HCT116 (cell line): Measurements from ENCODE around the gene FAM98C. TPM values are rescaled to one million over a fixed set of nuclear protein-coding genes. Genes with fewer than 3 reads are reported as not detected.

Experiments used
- ATAC-seq: fragments of 200-7000 bp; cut with Tn5 transposase; 2 replicates; pipeline ENCODE4 v1.9.1; 2020; ENCODE audit warnings: mild to moderate bottlenecking, moderate library complexity
- BruUV-seq: library from RNA; stranded (reverse); fragments of 400-500 nt; replicated peaks from 2 replicates; lab custom pipeline; 2021; lab: Mats Ljungman, UMichigan
- CTCF ChIA-PET: fragments of 300-600 bp; sonication (Branson Sonifier 250); formaldehyde crosslinking; loops from one replicate; lab custom pipeline; 2021; ENCODE audit warnings: antibody characterized with exemption; lab: Charles Lee
- POLR2A ChIA-PET: fragments of 300-600, 350-600 bp; sonication (Branson Sonifier 250); formaldehyde crosslinking; loops from one replicate; lab custom pipeline; 2021; ENCODE audit warnings: antibody characterized with exemption; lab: Charles Lee
- RAD21 ChIA-PET, 2 experiments: fragments of 300-600 bp; sonication (Branson Sonifier 250); formaldehyde crosslinking; loops; one replicate each; lab custom pipeline; 2023; ENCODE audit warnings: low total read pairs in 2 of 2; ENCODE audit not compliant: uncharacterized antibody in 2 of 2, unreplicated experiment in 2 of 2, low non-redundant PET in 1 of 2; lab: Charles Lee
- DNase-seq: peaks from one replicate; pipeline ENCODE4 v3.0.0-alpha.2; 2010; ENCODE audit warnings: low read depth, low spot score
- H2AFZ ChIP-seq: fragments of 200-600 bp; shearing (Covaris generic), sonication (generic); 2 replicates; pipeline ENCODE4 v1.6.1; 2017; ENCODE audit warnings: low read depth, mixed run types, mixed read lengths, antibody characterized with exemption, low read length; ENCODE audit not compliant: poor library complexity, severe bottlenecking
- H3K27ac ChIP-seq: 2 replicates; pipeline ENCODE4 v1.5.1; 2012; ENCODE audit warnings: low read depth, low read length
- H3K27me3 ChIP-seq: fragments of 200-600 bp; sonication (generic); 2 replicates; pipeline ENCODE4 v1.6.1; 2016; ENCODE audit warnings: mixed run types, low read length, mixed read lengths; ENCODE audit not compliant: insufficient read depth
- H3K36me3 ChIP-seq, 2 experiments: fragments of 200-500 bp in 1 of 2; fragments of 200-600 bp in 1 of 2; sonication (Bioruptor generic) in 1 of 2; sonication (generic) in 1 of 2; 2 replicates each; pipeline versions ENCODE4 v1.5.1 to v1.6.1; 2014 to 2016; ENCODE audit warnings: low read length in 2 of 2, inconsistent platforms in 1 of 2, mixed read lengths in 1 of 2, mixed run types in 1 of 2; ENCODE audit not compliant: insufficient read depth in 2 of 2, control insufficient read depth in 1 of 2
- H3K4me1 ChIP-seq, 2 experiments: fragments of 200-600 bp in 1 of 2; sonication (generic) in 1 of 2; 2 replicates each; pipeline versions ENCODE4 v1.5.1 to v1.6.1; 2012 to 2017; ENCODE audit warnings: low read length in 2 of 2, inconsistent platforms in 1 of 2, mild to moderate bottlenecking in 1 of 2, mixed read lengths in 1 of 2, mixed run types in 1 of 2, moderate library complexity in 1 of 2; ENCODE audit not compliant: insufficient read depth in 2 of 2, control insufficient read depth in 1 of 2
- H3K4me2 ChIP-seq: fragments of 200-600 bp; sonication (generic); 2 replicates; pipeline ENCODE4 v1.6.1; 2017; ENCODE audit warnings: mixed run types, low read length, mixed read lengths
- H3K4me3 ChIP-seq, 2 experiments: fragments of 200-600 bp in 1 of 2; sonication (generic) in 1 of 2; replicated peaks in 1 of 2; 2 replicates each; pipeline ENCODE4 v1.5.1; 2011 to 2016; ENCODE audit warnings: low read length in 2 of 2, control low read depth in 1 of 2, low read depth in 1 of 2, mild to moderate bottlenecking in 1 of 2, mixed read lengths in 1 of 2, mixed run types in 1 of 2
- H3K79me2 ChIP-seq: fragments of 200-600 bp; sonication (generic); 2 replicates; pipeline ENCODE4 v1.6.1; 2017; ENCODE audit warnings: mild to moderate bottlenecking, mixed run types, low read length, moderate library complexity, mixed read lengths; ENCODE audit not compliant: insufficient read depth
- H3K9ac ChIP-seq: fragments of 200-600 bp; sonication (generic); 2 replicates; pipeline ENCODE4 v1.6.1; 2016; ENCODE audit warnings: low read length, mixed read lengths
- H3K9me2 ChIP-seq: fragments of 200-600 bp; sonication (generic), shearing (Covaris generic); 2 replicates; pipeline ENCODE4 v1.6.1; 2017; ENCODE audit warnings: mixed run types, mild to moderate bottlenecking, moderate library complexity; ENCODE audit not compliant: insufficient read depth
- H3K9me3 ChIP-seq, 2 experiments: fragments of 200-500 bp in 1 of 2; fragments of 200-600 bp in 1 of 2; sonication (Bioruptor generic) in 1 of 2; sonication (generic) in 1 of 2; 2 replicates each; pipeline ENCODE4 v1.6.1; 2014 to 2017; ENCODE audit warnings: low read length in 2 of 2, mixed read lengths in 2 of 2, inconsistent platforms in 1 of 2, low read depth in 1 of 2, mild to moderate bottlenecking in 1 of 2, mixed run types in 1 of 2, moderate library complexity in 1 of 2; ENCODE audit not compliant: control insufficient read depth in 1 of 2, insufficient read depth in 1 of 2
- H4K20me1 ChIP-seq: fragments of 200-600 bp; sonication (generic), shearing (Covaris generic); 2 replicates; pipeline ENCODE4 v1.6.1; 2017; ENCODE audit warnings: mixed run types, mild to moderate bottlenecking, moderate library complexity; ENCODE audit not compliant: insufficient read depth
- CEBPB ChIP-seq: IDR thresholded peaks from 2 replicates; pipeline ENCODE4 v1.6.1; 2012; ENCODE audit warnings: low read depth
- EGR1 ChIP-seq: IDR thresholded peaks from 2 replicates; pipeline ENCODE4 v1.6.1; 2012; ENCODE audit warnings: low read depth
- EZH2 ChIP-seq: fragments of 200-600 bp; sonication (generic); IDR thresholded peaks from 2 replicates; pipeline ENCODE4 v1.6.1; 2017; ENCODE audit warnings: antibody characterized with exemption, mixed run types
- EZH2phosphoT487 ChIP-seq: fragments of 200-600 bp; IDR thresholded peaks from 2 replicates; pipeline ENCODE4 v1.6.1; 2018; ENCODE audit warnings: antibody characterized with exemption, borderline replicate concordance
- FOSL1 ChIP-seq: IDR thresholded peaks from 2 replicates; pipeline ENCODE4 v1.6.1; 2012; ENCODE audit warnings: low read depth
- JUND ChIP-seq: IDR thresholded peaks from 2 replicates; pipeline ENCODE4 v1.6.1; 2012
- POLR2A ChIP-seq: IDR thresholded peaks from 2 replicates; pipeline ENCODE4 v1.7.0; 2011; ENCODE audit warnings: borderline replicate concordance; ENCODE audit not compliant: insufficient read depth, insufficient read length; ENCODE audit errors: extremely low read depth
- RAD21 ChIP-seq: IDR thresholded peaks from 2 replicates; pipeline ENCODE4 v1.6.1; 2012; ENCODE audit warnings: low read depth, mild to moderate bottlenecking
- SIN3A ChIP-seq: IDR thresholded peaks from 2 replicates; pipeline ENCODE4 v1.6.1; 2012; ENCODE audit warnings: low read depth
- SRF ChIP-seq: IDR thresholded peaks from 2 replicates; pipeline ENCODE4 v1.6.1; 2012; ENCODE audit warnings: low read depth
- TCF7L2 ChIP-seq: IDR thresholded peaks from 2 replicates; pipeline ENCODE4 v1.7.0; 2011; ENCODE audit warnings: borderline replicate concordance, inconsistent platforms; ENCODE audit not compliant: insufficient read depth, insufficient read length; ENCODE audit errors: extremely low read depth
- YY1 ChIP-seq: IDR thresholded peaks from 2 replicates; pipeline ENCODE4 v1.6.1; 2011; ENCODE audit warnings: low read length, low read depth, moderate library complexity, mild to moderate bottlenecking; ENCODE audit not compliant: insufficient replicate concordance; ENCODE audit errors: extremely low read depth
- ZFX ChIP-seq: fragments of 450-650 bp; IDR thresholded peaks from 2 replicates; pipeline ENCODE4 v1.6.1; 2017
- intact Hi-C: fragments of 100-400 bp; cut with micrococcal nuclease; formaldehyde crosslinking; loops from 2 replicates; pipeline ENCODE4 v1.10.0; 2022
- total RNA-seq: library from RNA; stranded (reverse); gene quantifications from one replicate; pipeline ENCODE4 v1.2.1, GENCODE V29; 2021; ENCODE audit not compliant: unreplicated experiment
- TF ChIP-seq, protein P1 (sequence below): IDR thresholded peaks from 2 replicates; pipeline ENCODE4 v1.6.1; 2011; ENCODE audit warnings: mild to moderate bottlenecking, low read length, moderate library complexity; ENCODE audit not compliant: insufficient replicate concordance; ENCODE audit errors: extremely low read depth
- TF ChIP-seq, protein P2 (sequence below): IDR thresholded peaks from 2 replicates; pipeline ENCODE4 v1.6.1; 2012

The FAM98C gene
- total RNA-seq, 1 experiment from 2014 or later: 33.8 TPM

DNA sequence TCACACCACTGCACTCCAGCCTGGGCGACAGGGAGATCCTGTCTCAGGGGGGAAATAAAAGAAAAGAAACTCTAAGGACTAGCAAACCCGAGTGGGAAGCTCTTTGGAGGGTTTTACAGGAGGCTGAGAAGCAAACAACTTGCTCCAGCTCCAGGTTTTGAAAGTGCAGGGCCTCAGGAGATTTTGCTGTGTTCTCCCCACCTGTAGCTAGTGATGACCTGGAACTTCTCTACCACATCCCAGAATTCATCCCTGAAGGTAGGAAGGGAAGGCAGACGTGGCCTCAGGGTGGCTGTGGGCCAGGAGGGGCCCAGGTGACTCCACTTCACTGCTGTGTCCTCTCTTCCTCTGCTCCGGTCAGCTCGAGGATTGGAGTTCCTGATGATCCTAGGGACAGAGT is 44.8 kb upstream of the FAM98C start:
- no peak overlapping the region for H2AFZ ChIP-seq
- no TSS peak for BruUV-seq
- RAD21 ChIA-PET: no interaction called here

More for the DNA sequence above, 44.8 kb upstream of the FAM98C start:
- H3K27ac ChIP-seq: no peak overlapping the region
- H3K79me2 ChIP-seq: no peaks in the 10 kb centered on the region
- H4K20me1 ChIP-seq: no peaks in the 10 kb centered on the region
- no peaks in the 10 kb centered on the region for H3K36me3 ChIP-seq
- POLR2A ChIA-PET: interaction anchor here (1.0 to 1.1 kb wide), 2 partner anchors 9 to 16 kb away, joined by 3 to 4 read pairs; partner anchors contain the start of gene PSMD8
- H3K27me3 ChIP-seq: peaks cover 11% of the 10 kb centered on the region; the same call in 1 of the 2 replicates
- no peak overlapping the region for H3K4me2 ChIP-seq
- no peaks in the 10 kb centered on the region for H3K9me2 ChIP-seq
- H3K9ac ChIP-seq: no peak overlapping the region
- no peaks in the 10 kb centered on the region for H3K9me3 ChIP-seq
- peaks cover 6 to 19% of the 10 kb centered on the region in 2 experiments; a peak in 3 of 4 replicates for H3K4me1 ChIP-seq
- TF ChIP-seq ZFX (no peak), SRF (no peak), EZH2phosphoT487 (no peak), JUND (no peak), RAD21 (no peak), EGR1 (no peak), FOSL1 (no peak), EZH2 (no peak), YY1 (no peak), POLR2A (no peak), TCF7L2 (no peak), CEBPB (no peak), SIN3A (no peak)
- TF ChIP-seq, protein P1, sequence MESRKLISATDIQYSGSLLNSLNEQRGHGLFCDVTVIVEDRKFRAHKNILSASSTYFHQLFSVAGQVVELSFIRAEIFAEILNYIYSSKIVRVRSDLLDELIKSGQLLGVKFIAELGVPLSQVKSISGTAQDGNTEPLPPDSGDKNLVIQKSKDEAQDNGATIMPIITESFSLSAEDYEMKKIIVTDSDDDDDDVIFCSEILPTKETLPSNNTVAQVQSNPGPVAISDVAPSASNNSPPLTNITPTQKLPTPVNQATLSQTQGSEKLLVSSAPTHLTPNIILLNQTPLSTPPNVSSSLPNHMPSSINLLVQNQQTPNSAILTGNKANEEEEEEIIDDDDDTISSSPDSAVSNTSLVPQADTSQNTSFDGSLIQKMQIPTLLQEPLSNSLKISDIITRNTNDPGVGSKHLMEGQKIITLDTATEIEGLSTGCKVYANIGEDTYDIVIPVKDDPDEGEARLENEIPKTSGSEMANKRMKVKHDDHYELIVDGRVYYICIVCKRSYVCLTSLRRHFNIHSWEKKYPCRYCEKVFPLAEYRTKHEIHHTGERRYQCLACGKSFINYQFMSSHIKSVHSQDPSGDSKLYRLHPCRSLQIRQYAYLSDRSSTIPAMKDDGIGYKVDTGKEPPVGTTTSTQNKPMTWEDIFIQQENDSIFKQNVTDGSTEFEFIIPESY: no peak
- TF ChIP-seq, protein P2, sequence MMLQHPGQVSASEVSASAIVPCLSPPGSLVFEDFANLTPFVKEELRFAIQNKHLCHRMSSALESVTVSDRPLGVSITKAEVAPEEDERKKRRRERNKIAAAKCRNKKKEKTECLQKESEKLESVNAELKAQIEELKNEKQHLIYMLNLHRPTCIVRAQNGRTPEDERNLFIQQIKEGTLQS: no peak
- TF ChIP-seq, all 23 proteins: peak for 0
- CTCF ChIA-PET: no interaction called here
- no peak overlapping the region for H3K4me3 ChIP-seq
- intact Hi-C loops: no loop called here
- DNase-seq: no peak
- no peak for ATAC-seq
